Keratinocyte (primary cell): Measurements from ENCODE around the gene AK9. TPM values are rescaled to one million over a fixed set of nuclear protein-coding genes. Genes with fewer than 3 reads are reported as not detected.

Source experiments
- DNase-seq: peaks from one replicate; pipeline ENCODE4 v3.0.0-alpha.2; 2011; ENCODE audit warnings: low read depth, missing footprints, low spot score
- FAIRE-seq: peaks from 2 replicates; lab custom pipeline; 2011; peaks lifted over from hg19 to GRCh38; lab: Jason Lieb, UNC
- H2AFZ ChIP-seq: 2 replicates; pipeline ENCODE4 v1.6.0; 2012; ENCODE audit warnings: low read length, control low read depth, inconsistent platforms; ENCODE audit not compliant: control insufficient read depth
- H3K27ac ChIP-seq: 2 replicates; pipeline ENCODE4 v1.5.1; 2011; ENCODE audit warnings: low read length; ENCODE audit not compliant: control insufficient read depth, insufficient read depth
- H3K27me3 ChIP-seq: 3 replicates; pipeline ENCODE4 v1.6.0; 2011; ENCODE audit warnings: low read length; ENCODE audit not compliant: control insufficient read depth, insufficient read depth; ENCODE audit errors: extremely low read depth
- H3K36me3 ChIP-seq, 2 experiments: 2 replicates in 1 of 2; 3 replicates in 1 of 2; pipeline ENCODE4 v1.5.1; 2011; ENCODE audit warnings: low read length in 2 of 2, mild to moderate bottlenecking in 1 of 2; ENCODE audit not compliant: control insufficient read depth in 2 of 2, insufficient read depth in 2 of 2; ENCODE audit errors: extremely low read depth in 1 of 2
- H3K4me1 ChIP-seq: 3 replicates; pipeline ENCODE4 v1.5.1; 2011; ENCODE audit warnings: low read length; ENCODE audit not compliant: control insufficient read depth, insufficient read depth; ENCODE audit errors: extremely low read depth
- H3K4me2 ChIP-seq: 3 replicates; pipeline ENCODE4 v1.6.0; 2011; ENCODE audit warnings: low read depth, low read length; ENCODE audit not compliant: control insufficient read depth, insufficient read depth; ENCODE audit errors: extremely low read depth
- H3K4me3 ChIP-seq, 3 experiments: fragments of 200-600 bp in 1 of 3; sonication (generic) in 1 of 3; 2 replicates in 2 of 3; 3 replicates in 1 of 3; pipeline ENCODE4 v1.5.1; 2011 to 2016; ENCODE audit warnings: low read length in 3 of 3, mild to moderate bottlenecking in 3 of 3, control low read depth in 2 of 3, inconsistent platforms in 1 of 3, low read depth in 1 of 3, mixed read lengths in 1 of 3, mixed run types in 1 of 3, moderate library complexity in 1 of 3; ENCODE audit not compliant: control insufficient read depth in 2 of 3, insufficient read depth in 2 of 3; ENCODE audit errors: extremely low read depth in 1 of 3
- H3K79me2 ChIP-seq: 2 replicates; pipeline ENCODE4 v1.6.0; 2012; ENCODE audit warnings: low read length; ENCODE audit not compliant: control insufficient read depth, insufficient read depth
- H3K9ac ChIP-seq: 3 replicates; pipeline ENCODE4 v1.6.0; 2011; ENCODE audit warnings: low read length; ENCODE audit not compliant: control insufficient read depth, insufficient read depth; ENCODE audit errors: extremely low read depth
- H3K9me1 ChIP-seq: 3 replicates; pipeline ENCODE4 v1.6.0; 2011; ENCODE audit warnings: low read length; ENCODE audit not compliant: control insufficient read depth, insufficient read depth; ENCODE audit errors: extremely low read depth
- H3K9me3 ChIP-seq: 2 replicates; pipeline ENCODE4 v1.5.1; 2012; ENCODE audit warnings: low read depth, low read length; ENCODE audit not compliant: control insufficient read depth
- H4K20me1 ChIP-seq: 3 replicates; pipeline ENCODE4 v1.6.0; 2011; ENCODE audit warnings: low read length; ENCODE audit not compliant: control insufficient read depth, insufficient read depth; ENCODE audit errors: extremely low read depth
- CTCF ChIP-seq, 3 experiments: IDR thresholded peaks in 1 of 3; conservative IDR thresholded peaks in 1 of 3; optimal IDR thresholded peaks in 1 of 3; 2 replicates in 2 of 3; 3 replicates in 1 of 3; pipeline versions ENCODE3 to v1.5.1; 2011; ENCODE audit warnings: low read length in 3 of 3, mild to moderate bottlenecking in 3 of 3, moderate library complexity in 2 of 3, control low read depth in 1 of 3, inconsistent platforms in 1 of 3; ENCODE audit not compliant: insufficient read depth in 2 of 3; ENCODE audit errors: extremely low read depth in 1 of 3
- EZH2 ChIP-seq: IDR thresholded peaks from one replicate; pipeline ENCODE4 v1.6.1; 2012; ENCODE audit warnings: inconsistent platforms, mild to moderate bottlenecking, low read length, moderate library complexity
- dilution Hi-C: fragments of 300-500 bp; cut with MboI; formaldehyde crosslinking; loops from one replicate; pipeline ENCODE4 v1.7.0; 2020; ENCODE audit warnings: low sequenced_read_pairs; ENCODE audit not compliant: extremely low pct_ligation_motif_present
- polyA plus RNA-seq, 5 experiments: library from polyadenylated mRNA; depleted of rRNA in 3 of 5; stranded (reverse) in 3 of 5; stranded (forward) in 1 of 5; unstranded in 1 of 5; fragments of >200 nt; gene quantifications; 1 replicate in 1 of 5; 2 replicates in 3 of 5; 3 replicates in 1 of 5; pipeline versions ENCODE4 v1.2.1 to v1.2.3, GENCODE V29; 2011 to 2012; ENCODE audit warnings: missing spikeins in 2 of 5, low read depth in 1 of 5, low replicate concordance in 1 of 5

AK9 gene
- polyA plus RNA-seq, 1 donor (not counting 4 experiments of a cell fraction or from before 2014, with no cell fraction given): 1.8 TPM

GRCh38 chr6:109486068-109486467 is 204.9 kb downstream of the AK9 start:
- dilution Hi-C loops: no loop called here

GRCh38 chr6:109485266-109485935 is 205.6 kb downstream of the AK9 start:
- Histone ChIP-seq H3K4me1 (peaks cover 13% of the 10 kb centered on the region), H4K20me1 (no peaks in the 10 kb centered on the region), H3K9me3 (no peaks in the 10 kb centered on the region), H2AFZ (no peak overlapping the region), H3K9ac (no peak overlapping the region), H3K9me1 (no peaks in the 10 kb centered on the region), H3K4me3 (no peak overlapping the region), H3K27ac (no peak overlapping the region), H3K27me3 (no peaks in the 10 kb centered on the region), H3K36me3 (peaks cover 2 to 13% of the 10 kb centered on the region in 2 experiments), H3K4me2 (no peak overlapping the region), H3K79me2 (peaks cover 18% of the 10 kb centered on the region)
- FAIRE-seq (no peak), DNase-seq (no peak)
- dilution Hi-C loops: no loop called here
- TF ChIP-seq EZH2 (no peak), CTCF (optimal IDR thresholded peaks at IDR 0.05 in 1 of 3, IDR thresholded peaks at IDR 0.05 in 1 of 3, conservative IDR thresholded peaks at IDR 0.05 in 1 of 3; ENCODE audit: extremely low read depth in 1 of 3, insufficient read depth in 2 of 3, low read length in 3 of 3) (no peak)

More at GRCh38 chr6:109486068-109486467, 204.9 kb downstream of the AK9 start:
- Histone ChIP-seq H3K9ac (no peak overlapping the region), H3K27ac (no peak overlapping the region), H3K27me3 (no peaks in the 10 kb centered on the region), H3K79me2 (peaks cover 11% of the 10 kb centered on the region), H3K9me3 (no peaks in the 10 kb centered on the region), H3K9me1 (no peaks in the 10 kb centered on the region), H4K20me1 (no peaks in the 10 kb centered on the region), H3K4me2 (no peak overlapping the region), H3K4me3 (no peak overlapping the region), H3K36me3 (peaks cover 0 to 7% of the 10 kb centered on the region in 2 experiments), H2AFZ (no peak overlapping the region), H3K4me1 (peaks cover 6% of the 10 kb centered on the region)
- DNase-seq (no peak), FAIRE-seq (no peak)
- TF ChIP-seq CTCF (optimal IDR thresholded peaks at IDR 0.05 in 1 of 3, IDR thresholded peaks at IDR 0.05 in 1 of 3, conservative IDR thresholded peaks at IDR 0.05 in 1 of 3; ENCODE audit: extremely low read depth in 1 of 3, insufficient read depth in 2 of 3, low read length in 3 of 3) (no peak), EZH2 (no peak)
